CD1c-positive myeloid dendritic cell (primary cell): ENCODE results near the gene APC2.
"Not testable (repeated sequence)": the region's sequence is repeated elsewhere in the genome, so short reads cannot be mapped to it uniquely, and the experiment has no call there.

Source experiments
- DNase-seq: peaks from one replicate; pipeline ENCODE4 v3.0.0-alpha.2; 2016; ENCODE audit errors: extremely low spot score

Gene APC2

DNA sequence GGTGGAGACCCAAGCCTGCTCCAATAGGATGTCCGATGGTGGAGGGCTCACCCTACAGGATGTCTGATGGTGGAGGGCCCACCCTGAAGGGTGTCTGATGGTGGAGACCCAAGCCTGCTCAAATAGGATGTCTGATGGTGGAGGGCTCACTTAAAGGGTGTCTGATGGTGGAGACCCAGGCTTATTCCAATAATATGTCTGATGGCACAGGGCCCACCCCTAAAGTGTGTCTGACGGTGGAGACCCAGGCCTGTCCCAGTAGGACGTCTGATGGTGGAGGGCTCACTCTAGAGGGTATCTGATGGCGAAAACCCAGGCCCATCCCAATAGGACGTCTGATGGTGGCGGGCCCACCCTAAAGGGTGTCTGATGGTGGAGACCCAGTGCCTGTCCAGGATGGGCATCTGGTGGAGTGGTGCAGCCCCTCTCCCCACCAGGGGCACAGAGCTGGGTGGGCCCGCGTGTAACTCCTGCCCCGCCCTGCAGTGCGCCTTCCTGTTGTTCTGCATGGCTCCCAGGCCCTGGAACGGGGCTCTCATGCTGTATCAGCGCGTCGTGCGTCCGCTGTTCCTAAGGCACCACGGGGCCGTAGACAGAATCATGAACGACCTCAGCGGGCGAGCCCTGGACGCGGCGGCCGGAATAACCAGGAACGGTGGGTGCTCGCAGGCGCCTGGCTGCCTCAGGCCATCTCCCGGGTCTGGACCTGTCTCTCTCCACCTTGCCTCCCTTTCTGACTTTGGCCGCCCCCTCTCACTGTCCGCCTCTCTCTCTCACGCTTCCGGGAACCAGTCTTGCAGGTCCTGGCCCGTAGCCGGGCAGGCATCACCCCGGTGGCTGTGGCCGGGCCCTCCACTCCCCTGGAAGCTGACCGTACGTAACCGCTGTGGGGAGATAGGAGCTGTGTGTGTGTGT is 46.1 kb downstream of the APC2 start:
- DNase-seq: no peak

DNA sequence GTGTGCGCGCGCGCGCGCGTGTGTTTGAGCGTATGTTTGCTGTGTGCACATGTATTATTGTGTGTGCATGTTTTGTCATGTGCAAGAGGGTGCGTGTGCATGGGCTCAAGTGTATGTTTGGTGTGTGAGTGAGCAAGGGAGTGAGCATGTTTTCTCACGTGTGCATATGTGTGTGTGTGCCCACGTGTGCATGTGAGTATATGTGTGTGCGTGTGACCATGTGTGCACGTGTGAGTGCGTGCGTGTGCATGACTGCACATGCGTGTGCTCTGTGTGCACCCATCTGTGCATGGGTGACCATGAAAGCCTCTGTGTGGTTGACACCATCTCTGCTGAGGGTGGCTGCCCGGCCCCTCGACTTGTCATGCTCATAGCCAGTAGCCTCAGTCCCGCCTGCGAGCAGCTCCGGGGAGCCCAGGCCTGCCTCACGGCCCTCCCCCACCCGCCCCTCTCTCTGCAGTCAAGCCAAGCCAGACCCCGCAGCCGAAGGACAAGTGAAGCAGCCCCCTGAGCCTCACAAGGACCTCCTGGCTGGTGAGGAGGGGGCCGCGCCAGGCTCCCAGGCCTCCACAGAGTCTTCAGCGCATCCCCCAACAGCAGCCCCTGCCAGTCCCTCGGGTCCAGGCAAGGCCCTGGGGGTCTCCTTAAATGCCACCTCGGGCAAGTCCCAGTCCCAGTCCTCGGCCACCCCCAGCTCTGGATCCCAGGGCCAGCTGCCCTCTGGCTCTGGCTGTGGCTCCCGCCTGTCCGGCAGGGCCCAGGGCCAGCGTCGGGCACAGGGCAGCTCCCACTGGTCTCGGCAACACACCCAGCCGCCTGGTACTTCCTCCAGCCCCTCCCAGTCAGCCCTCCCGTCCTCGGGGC is 47.0 kb downstream of the APC2 start:
- DNase-seq: no peak

DNA sequence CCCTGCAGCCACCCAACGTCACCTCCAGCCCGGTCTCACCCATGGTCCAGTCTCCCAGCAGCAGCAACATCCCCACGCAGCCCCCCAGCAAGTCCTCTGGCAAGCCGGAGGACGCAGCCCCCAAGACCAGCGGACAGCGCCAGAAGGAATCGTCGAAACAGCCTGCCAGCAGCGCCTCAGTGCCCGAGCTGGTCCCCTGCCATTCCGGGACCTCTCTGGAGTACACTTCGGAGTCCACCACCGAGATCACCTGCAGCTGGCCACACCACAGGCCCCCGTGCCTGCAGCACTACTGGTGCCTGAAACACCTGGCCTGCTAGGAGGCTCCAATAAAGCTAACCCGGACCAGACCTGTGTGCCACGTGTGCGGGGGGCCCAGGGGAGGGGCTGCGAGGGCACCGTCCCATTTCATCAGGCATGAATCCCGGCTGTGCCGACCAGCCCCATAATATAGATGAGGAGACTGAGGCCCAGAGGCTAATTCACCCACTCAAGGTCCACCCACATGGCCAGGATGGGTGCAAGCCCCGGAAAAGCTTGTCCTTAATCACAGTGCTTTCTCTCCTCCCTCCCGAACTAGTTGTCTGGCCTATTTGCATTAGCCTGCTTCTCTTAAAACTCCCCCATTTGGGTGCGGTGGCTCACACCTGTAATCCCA is 47.8 kb downstream of the APC2 start:
- DNase-seq: no peak

DNA sequence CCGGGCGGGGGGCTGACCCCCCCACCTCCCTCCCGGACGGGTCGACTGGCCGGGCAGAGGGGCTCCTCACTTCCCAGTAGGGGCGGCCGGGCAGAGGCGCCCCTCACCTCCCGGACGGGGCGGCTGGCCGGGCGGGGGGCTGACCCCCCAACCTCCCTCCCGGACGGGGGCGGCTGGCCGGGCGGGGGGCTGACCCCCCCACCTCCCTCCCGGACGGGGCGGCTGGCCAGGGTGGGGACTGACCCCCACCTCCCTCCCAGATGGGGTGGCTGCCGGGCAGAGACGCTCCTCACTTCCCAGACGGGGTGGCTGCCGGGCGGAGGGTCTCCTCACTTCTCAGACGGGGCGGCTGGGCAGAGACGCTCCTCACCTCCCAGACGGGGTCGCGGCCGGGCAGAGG is 49.3 kb downstream of the APC2 start:
- DNase-seq: not testable (repeated sequence)

DNA sequence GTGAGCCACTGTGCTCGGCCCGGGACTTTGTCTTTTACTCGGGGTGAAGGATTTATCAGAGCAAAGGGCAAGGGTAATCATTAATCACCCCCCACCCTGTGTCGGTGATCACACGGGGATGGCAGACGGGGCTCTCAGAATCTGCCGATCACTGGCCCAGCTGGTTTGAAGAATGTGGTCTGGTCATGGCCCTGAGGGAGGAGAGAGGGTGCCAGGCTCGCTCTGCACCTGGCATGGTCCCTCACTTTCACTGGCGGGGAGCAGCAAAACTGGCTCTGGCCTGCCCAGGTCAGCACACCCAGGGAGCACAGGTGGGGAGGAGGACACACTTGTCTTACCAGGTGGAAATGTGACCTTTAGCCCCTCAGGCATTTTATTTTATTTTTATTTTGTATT is 51.3 kb downstream of the APC2 start:
- no peak for DNase-seq

DNA sequence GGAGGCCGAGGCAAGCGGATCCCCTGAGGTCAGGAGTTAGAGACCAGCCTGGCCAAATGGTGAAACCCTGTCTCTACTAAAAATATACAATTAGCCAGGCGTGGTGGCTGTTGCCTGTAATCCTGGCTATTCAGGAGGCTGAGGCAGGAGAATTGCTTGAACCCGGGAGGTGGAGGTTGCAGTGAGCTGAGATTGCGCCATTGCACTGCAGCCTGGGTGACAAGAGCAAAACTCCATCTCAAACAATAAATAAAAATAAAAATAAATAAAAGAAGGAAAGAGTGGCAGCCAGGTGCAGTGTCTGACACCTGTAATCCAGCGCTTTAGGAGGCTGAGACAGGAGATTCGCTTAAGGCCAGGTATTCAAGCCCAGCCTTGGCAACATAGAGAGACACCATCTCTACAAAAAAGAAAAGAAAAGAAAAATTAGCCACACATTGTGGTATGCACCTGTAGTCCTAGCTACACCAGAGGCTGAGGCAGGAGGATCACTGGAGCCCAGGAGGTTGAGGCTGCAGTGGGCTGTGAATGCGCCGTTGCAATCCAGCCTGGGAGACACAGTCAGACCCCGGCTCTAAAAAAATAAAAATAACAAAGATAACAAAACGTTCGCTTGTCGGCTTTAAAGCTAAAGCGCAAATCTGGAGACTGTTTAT is 52.6 kb downstream of the APC2 start:
- DNase-seq: no peak

DNA sequence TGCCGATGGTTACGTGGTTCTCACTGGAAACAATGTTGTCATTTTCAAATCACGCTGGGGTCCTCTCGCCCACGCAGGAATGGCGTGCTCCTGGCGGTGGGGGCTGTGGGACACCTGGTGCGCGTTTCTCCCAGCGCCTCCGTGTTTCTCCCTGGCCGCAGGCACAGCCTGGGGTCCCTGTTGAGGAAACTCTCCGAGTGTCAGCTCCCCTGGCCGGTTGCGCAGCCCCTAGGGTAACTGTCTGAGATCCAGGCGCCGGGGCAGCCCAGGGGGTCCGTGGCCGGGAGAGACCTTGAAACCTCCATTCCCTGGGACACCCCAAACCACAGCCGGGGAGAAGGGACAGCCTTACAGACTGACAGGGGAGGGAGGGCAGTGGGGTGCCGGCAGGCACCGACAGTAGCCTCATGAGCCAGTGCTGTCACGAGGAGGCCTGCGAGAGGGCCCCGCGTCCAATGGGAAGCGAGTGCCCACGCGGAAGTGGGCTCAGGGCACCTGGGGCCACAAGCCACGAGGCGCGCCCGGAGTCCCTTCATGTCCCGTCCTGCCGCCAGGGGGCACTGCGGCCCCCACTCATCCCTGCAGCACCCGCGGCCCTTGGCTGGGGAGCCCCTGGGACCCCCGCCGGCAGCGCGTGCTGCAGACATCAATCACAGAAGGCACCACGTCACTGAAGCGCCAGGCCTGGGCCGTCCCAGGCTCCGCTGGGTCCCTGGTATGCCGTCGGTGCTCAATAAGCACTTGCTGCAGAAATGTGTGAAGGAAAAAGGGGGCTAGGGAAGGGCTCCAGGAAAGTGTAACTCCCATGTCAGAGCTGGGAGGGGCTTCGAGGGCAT is 53.4 kb downstream of the APC2 start:
- DNase-seq: peak; percentile 74

DNA sequence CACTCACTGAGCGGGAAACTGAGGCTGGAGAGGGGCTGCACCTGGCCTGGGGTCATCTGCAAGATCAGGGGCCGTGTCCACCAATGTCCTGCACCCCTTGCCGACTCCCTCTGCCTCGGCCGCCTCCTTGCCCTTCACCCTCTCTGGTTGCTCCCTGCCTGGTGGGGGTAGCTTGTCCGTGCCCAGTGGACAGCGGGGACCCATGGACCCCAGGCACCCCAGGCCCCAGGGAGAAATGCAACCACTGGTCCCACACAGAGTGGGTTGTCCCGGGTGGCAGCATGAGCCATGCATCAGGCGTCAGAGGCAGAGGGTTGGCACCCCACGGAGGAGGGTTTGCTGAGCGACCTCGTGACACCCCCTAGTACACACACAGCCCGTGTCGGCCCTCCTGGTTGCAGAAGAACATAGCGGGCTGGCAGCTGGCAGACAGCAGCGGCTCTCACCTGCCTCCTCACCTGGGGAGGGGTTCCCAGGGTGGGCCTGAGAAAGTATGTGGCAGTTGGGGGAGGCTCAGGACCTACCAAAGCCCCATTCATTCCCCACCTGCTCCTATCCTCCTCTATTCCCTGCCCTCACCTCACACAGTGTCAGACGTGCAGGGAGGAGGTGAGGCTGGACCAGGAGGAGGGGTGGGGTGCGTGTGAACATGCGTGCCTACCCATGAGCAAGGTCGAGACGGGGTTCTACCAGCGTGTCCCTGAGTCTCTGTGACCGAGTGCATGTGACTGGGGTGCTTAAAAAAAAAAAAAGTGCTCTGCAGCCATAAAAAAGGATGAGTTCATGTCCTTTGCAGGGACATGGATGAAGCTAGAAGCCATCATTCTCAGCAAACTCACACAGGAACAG is 54.2 kb downstream of the APC2 start:
- no peak for DNase-seq

DNA sequence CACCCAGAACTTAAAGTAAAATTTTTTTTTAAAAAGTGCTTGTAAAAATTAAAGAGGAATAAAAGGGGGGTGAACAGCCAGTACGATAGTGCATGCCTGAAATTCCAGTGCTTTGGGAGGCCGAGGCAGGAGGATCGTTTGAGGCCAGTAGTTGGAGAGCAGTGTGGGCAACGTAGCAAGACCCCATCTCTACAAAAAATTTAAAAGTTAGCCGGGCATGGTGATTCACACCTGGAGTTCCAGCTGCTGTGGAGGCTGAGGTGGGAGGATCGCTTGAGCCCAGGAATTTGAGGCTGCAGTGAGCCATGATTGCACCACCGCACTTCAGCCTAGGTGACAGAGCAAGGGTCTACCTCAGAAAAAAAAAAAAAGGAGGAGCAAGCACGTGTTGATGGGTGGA is 55.1 kb downstream of the APC2 start:
- DNase-seq: no peak

DNA sequence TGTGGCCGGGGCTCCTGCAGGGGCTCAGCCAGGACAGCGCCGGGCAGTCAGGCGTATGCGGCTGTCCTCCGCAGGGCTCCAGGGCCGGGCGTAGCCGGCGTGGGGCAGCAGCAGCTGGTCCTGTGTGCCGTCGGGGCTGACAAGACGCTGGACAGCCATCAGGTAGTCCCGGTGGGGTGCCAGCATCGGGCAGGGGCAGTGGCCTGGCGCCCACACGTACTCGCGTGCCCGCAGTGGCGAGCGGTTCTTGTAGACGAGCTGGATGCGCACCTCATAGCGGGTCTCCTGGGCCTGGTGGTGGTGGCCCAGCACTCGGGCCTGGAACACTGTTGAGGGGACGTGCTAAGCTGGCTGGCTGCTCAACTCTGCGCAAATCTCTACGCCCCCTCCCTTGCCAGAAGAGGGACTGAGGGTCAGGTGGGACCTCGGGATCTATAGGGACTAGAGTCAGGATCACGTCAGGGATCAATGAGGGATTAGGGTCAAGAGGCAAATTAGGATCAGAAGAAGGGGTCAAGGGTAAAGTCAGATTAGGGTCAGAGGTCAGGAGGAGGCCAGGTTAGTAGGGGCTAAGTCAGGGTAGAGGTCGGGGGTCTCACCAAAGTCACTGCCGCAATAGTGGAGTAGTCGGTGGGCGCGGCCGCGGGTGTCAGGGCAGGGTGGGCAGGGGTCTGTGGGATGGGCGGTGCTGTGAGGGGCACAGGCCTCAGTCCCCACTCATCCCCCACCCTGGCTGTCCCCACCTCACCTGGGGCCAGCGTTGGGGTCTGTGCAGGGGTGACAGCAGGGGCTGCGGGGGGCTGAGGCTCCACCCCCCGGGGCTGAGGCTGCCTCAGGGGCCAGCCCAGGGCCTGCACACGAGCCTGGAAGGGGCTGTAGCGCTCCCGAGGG is 56.3 kb downstream of the APC2 start:
- DNase-seq: no peak

DNA sequence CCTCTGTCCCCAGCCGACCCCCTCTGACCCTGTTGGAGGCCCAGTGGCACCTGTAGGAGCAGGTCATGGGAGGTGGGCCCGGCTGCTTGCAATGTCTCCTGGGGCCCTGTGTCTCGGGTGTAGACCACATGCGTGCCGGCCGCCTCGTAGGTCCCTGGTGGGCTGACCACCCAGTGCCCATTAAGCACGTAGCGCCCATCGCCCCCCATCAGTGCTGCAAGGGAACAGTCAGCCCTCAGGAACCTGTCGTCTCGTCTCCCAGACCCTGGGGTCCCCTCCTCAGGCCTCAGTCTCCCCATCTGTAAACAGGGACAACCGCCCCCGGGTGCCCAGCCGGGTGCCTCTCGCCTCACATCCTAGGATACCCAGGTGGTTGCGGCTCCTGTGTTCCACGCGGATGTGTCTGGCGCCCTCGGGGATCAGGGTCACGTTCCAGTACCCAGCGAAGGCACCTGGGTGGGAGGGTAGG is 57.3 kb downstream of the APC2 start:
- DNase-seq: no peak

DNA sequence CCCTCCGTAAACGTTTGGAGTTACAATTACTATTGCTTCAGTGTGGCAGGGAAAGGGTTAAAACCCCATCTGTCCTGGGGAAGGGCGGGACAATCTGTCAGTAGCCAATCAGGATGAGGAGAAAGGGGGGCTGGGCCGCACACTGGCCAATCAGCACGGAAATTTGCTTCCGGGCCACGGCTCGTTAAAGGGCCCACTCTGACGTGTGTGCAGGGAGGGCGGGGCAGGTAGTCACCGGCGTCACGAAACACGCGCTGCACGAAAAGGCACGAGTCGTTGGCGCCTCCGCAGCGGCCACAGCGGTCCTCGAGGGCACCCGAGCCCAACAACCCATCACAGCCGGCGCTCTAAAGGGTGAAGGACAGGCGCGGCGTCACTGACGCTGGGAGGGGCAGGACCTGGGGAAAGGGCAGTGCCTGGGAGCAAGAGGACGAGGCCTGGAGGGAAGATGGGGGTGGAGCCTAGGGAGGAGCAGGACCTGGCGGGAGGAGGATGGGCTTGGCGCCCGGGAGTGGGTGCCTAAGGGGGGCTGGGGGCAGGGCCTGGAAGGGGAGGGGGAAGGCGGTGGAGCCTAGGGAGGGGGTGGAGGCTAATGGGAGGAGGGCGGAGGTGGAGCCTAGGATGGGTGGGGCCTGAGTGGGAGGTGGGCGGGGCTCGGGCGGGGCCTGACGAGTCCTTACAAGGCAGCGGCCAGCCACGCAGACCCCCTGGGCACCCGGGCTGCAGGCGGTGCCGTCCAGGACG is 58.0 kb downstream of the APC2 start:
- DNase-seq: peak; percentile 95

DNA sequence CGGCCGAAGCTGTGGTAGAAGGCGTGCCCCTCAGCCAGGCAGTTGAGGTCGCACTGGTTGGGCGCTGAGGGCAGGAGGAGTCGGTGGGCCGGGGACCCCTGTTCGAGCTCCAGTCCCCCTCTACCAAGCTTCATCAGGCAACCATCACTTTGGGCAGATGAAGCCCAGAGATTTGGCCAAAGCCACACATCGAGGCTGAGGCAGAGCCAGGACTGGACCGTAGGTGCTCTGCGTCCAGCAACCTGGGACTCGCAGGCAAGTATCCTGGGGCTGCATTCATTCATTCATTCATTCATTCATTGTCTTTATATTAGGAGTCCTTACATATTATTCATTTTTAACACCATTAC is 58.6 kb downstream of the APC2 start:
- no peak for DNase-seq

DNA sequence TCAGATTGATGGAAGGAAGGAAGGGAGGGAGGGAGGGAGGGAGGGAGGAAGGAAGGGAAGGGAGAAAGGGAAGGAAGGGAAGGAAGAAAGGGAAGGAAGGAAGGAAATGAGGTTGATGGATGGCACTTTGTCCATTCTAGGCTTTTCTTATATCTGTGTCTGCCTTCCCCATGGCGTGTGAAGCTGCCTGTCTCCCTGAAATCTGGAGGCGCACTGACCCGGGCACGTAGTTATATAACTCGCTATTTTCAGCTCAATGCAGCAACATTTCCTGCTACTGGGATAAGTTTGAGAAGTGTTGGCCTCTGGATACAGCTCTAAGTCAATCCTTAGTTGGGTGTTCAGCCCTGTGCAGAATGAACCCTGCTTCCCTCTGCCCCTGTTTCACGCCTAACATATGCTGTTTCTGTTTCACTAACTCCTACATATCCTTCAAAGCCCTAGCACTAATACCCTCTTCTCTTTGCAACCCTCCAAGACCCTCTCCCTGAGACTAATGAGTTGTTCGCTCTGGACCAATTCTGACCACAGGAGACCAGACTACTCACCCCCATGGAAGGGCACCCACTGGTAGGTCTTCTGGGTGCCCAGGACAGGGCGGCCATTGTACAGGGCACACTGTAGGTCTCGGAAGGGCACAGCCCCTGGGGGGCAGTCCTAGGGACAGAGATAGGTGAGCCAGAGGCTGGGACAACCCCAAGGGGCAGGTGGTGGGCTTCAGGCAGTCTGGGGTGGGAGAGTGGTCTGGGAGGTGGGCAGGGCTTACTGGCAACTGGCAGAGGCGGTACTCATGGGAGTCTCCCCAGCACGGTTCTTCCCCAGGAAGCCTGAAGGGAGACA is 59.9 kb downstream of the APC2 start:
- no peak for DNase-seq

DNA sequence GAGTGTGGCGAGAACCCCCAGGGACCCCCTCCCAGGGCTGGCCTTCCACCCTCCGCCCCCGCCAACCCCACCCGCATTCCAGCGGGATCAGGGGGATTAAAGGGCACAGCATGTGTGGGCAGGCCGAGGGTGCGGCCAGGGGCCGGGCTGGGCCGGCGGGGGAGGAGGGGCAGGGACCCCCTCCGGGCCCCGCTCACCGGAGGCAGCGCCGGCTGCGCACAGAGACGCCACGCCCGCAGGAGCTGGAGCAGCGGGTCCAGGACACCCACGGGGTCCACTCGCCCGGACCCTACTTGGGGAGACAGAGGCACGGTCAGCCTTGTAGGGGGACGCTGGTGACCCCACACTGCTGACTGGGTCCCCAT is 60.5 kb downstream of the APC2 start:
- no peak for DNase-seq

DNA sequence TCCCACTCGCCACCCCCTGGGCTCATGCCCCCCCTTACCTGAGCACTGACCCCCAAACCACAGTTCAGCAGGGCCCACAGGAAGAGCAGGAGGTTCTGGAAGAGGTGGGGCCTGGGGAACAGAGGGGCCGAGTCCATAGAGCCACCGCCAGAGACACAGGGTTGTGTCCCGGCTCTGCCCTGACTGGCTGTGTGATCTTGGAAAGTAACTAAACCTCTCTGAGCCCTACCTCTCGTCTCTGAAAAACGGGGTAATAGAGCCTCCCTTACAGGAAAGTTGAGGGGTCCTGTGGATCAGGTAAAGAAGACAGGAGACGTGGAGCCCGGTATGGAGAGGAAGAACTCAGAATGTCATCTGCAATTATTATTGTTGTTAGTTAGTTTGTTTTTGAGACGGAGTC is 60.9 kb downstream of the APC2 start:
- DNase-seq: no peak
